Stimulated activated memory B cell treated with anti-CD40 and anti-IgM and Interleukin-4, amounts not matched to agents 10 μg/mL and 1 μg/mL and 100 μg/mL, for 72 hours (primary cell): ENCODE results near the gene VAV2.

ENCODE experiments used
- ATAC-seq: fragments of 150-1000 bp; cut with Tn5 transposase; 2 replicates; pipeline ENCODE4 v1.10.0; 2021
- H3K27ac Mint-ChIP-seq: one replicate; pipeline ENCODE4 v1.8.0; 2022; ENCODE audit warnings: mild to moderate bottlenecking, mixed read lengths
- H3K27me3 Mint-ChIP-seq: one replicate; pipeline ENCODE4 v1.8.0; 2022; ENCODE audit warnings: mixed read lengths
- H3K36me3 Mint-ChIP-seq: one replicate; pipeline ENCODE4 v1.8.0; 2022; ENCODE audit warnings: mixed read lengths
- H3K4me1 Mint-ChIP-seq: one replicate; pipeline ENCODE4 v1.8.0; 2022; ENCODE audit warnings: mixed read lengths
- H3K4me3 Mint-ChIP-seq: one replicate; pipeline ENCODE4 v1.8.0; 2022; ENCODE audit warnings: mild to moderate bottlenecking, moderate library complexity, mixed read lengths
- H3K9me3 Mint-ChIP-seq: one replicate; pipeline ENCODE4 v1.8.0; 2022; ENCODE audit warnings: mixed read lengths

VAV2 gene

GRCh38 chr9:133826289-133827085, 165.6 kb downstream of the VAV2 start:
- Mint-ChIP-seq H3K36me3 (peaks cover 34% of the 10 kb centered on the region), H3K27me3 (no peaks in the 10 kb centered on the region), H3K4me3 (no peak overlapping the region), H3K27ac (peak overlapping the region; percentile 95), H3K4me1 (peaks cover 87% of the 10 kb centered on the region), H3K9me3 (no peaks in the 10 kb centered on the region)
- no peak for ATAC-seq

- H3K27me3 Mint-ChIP-seq = no peaks in the 10 kb centered on the region
- H3K4me3 Mint-ChIP-seq = no peak overlapping the region
- no peaks in the 10 kb centered on the region for H3K9me3 Mint-ChIP-seq
- peak overlapping the region; percentile 95 for H3K27ac Mint-ChIP-seq
- ATAC-seq = no peak
- H3K4me1 Mint-ChIP-seq = peaks cover 87% of the 10 kb centered on the region
- peaks cover 31% of the 10 kb centered on the region for H3K36me3 Mint-ChIP-seq
Measured at GRCh38 chr9:133825555-133826218, 166.4 kb downstream of the VAV2 start.

- Mint-ChIP-seq H3K27me3 (no peaks in the 10 kb centered on the region), H3K4me1 (peaks cover 83% of the 10 kb centered on the region), H3K36me3 (peaks cover 26% of the 10 kb centered on the region), H3K4me3 (no peak overlapping the region), H3K9me3 (no peaks in the 10 kb centered on the region), H3K27ac (peak overlapping the region; percentile 95)
- no peak for ATAC-seq
Measured at GRCh38 chr9:133824802-133825186, 167.3 kb downstream of the VAV2 start.

GRCh38 chr9:133824106-133824801, 167.9 kb downstream of the VAV2 start:
- Mint-ChIP-seq H3K9me3 (no peaks in the 10 kb centered on the region), H3K27me3 (no peaks in the 10 kb centered on the region), H3K36me3 (peaks cover 21% of the 10 kb centered on the region), H3K4me1 (peaks cover 78% of the 10 kb centered on the region), H3K27ac (peak overlapping the region; percentile 95), H3K4me3 (peak overlapping the region; percentile 44)
- no peak for ATAC-seq

- ATAC-seq = peak; percentile 80
- Mint-ChIP-seq H3K36me3 (peaks cover 18% of the 10 kb centered on the region), H3K4me3 (peak overlapping the region; percentile 44), H3K9me3 (no peaks in the 10 kb centered on the region), H3K27ac (peak overlapping the region; percentile 95), H3K27me3 (no peaks in the 10 kb centered on the region), H3K4me1 (peaks cover 75% of the 10 kb centered on the region)
Measured at GRCh38 chr9:133823189-133824105, 168.7 kb downstream of the VAV2 start.

GRCh38 chr9:133822430-133823065, 169.6 kb downstream of the VAV2 start:
- Mint-ChIP-seq H3K9me3 (no peaks in the 10 kb centered on the region), H3K27ac (peak overlapping the region; percentile 95), H3K4me3 (peak overlapping the region; percentile 75), H3K27me3 (no peaks in the 10 kb centered on the region), H3K36me3 (peaks cover 27% of the 10 kb centered on the region), H3K4me1 (peaks cover 83% of the 10 kb centered on the region)
- peak; percentile 86 for ATAC-seq

- peaks cover 34% of the 10 kb centered on the region for H3K36me3 Mint-ChIP-seq
- peak; percentile 75 for ATAC-seq
Measured at GRCh38 chr9:133821601-133822429, 170.3 kb downstream of the VAV2 start.

GRCh38 chr9:133819923-133820322, 172.2 kb downstream of the VAV2 start:
- Mint-ChIP-seq H3K27ac (peak overlapping the region; percentile 95), H3K27me3 (no peaks in the 10 kb centered on the region), H3K36me3 (peaks cover 49% of the 10 kb centered on the region), H3K9me3 (no peaks in the 10 kb centered on the region), H3K4me3 (no peak overlapping the region), H3K4me1 (peaks cover 84% of the 10 kb centered on the region)
- ATAC-seq = no peak

More at GRCh38 chr9:133821601-133822429, 170.3 kb downstream of the VAV2 start:
- Mint-ChIP-seq H3K4me3 (peak overlapping the region; percentile 75), H3K9me3 (no peaks in the 10 kb centered on the region), H3K4me1 (peaks cover 88% of the 10 kb centered on the region), H3K27ac (peak overlapping the region; percentile 95), H3K27me3 (no peaks in the 10 kb centered on the region)

GRCh38 chr9:133818444-133818843, 173.7 kb downstream of the VAV2 start:
- H3K27ac Mint-ChIP-seq = peak overlapping the region; percentile 93
- H3K4me3 Mint-ChIP-seq = no peak overlapping the region
- H3K36me3 Mint-ChIP-seq = peaks cover 59% of the 10 kb centered on the region
- H3K9me3 Mint-ChIP-seq = no peaks in the 10 kb centered on the region
- H3K27me3 Mint-ChIP-seq = no peaks in the 10 kb centered on the region
- H3K4me1 Mint-ChIP-seq = peaks cover 84% of the 10 kb centered on the region
- no peak for ATAC-seq

GRCh38 chr9:133815781-133816180, 176.3 kb downstream of the VAV2 start:
- Mint-ChIP-seq H3K27ac (peak overlapping the region; percentile 93), H3K4me3 (no peak overlapping the region), H3K36me3 (peaks cover 59% of the 10 kb centered on the region), H3K4me1 (peaks cover 68% of the 10 kb centered on the region), H3K9me3 (no peaks in the 10 kb centered on the region), H3K27me3 (no peaks in the 10 kb centered on the region)
- ATAC-seq = no peak

- H3K4me3 Mint-ChIP-seq = no peak overlapping the region
- H3K27ac Mint-ChIP-seq = peak overlapping the region; percentile 93
- peaks cover 62% of the 10 kb centered on the region for H3K4me1 Mint-ChIP-seq
Measured at GRCh38 chr9:133814586-133815208, 177.4 kb downstream of the VAV2 start.

GRCh38 chr9:133813749-133814585, 178.2 kb downstream of the VAV2 start:
- H3K4me3 Mint-ChIP-seq = peak overlapping the region; percentile 13
- peaks cover 62% of the 10 kb centered on the region for H3K4me1 Mint-ChIP-seq
- H3K36me3 Mint-ChIP-seq = peaks cover 55% of the 10 kb centered on the region
- H3K27ac Mint-ChIP-seq = peak overlapping the region; percentile 93
- H3K9me3 Mint-ChIP-seq = no peaks in the 10 kb centered on the region
- ATAC-seq = peak; percentile 87
- no peaks in the 10 kb centered on the region for H3K27me3 Mint-ChIP-seq

More at GRCh38 chr9:133814586-133815208, 177.4 kb downstream of the VAV2 start:
- peaks cover 55% of the 10 kb centered on the region for H3K36me3 Mint-ChIP-seq
- H3K9me3 Mint-ChIP-seq = no peaks in the 10 kb centered on the region
- ATAC-seq = no peak
- no peaks in the 10 kb centered on the region for H3K27me3 Mint-ChIP-seq
